ENCODE measurements around the gene VKORC1L1.

The VKORC1L1 gene

DNA sequence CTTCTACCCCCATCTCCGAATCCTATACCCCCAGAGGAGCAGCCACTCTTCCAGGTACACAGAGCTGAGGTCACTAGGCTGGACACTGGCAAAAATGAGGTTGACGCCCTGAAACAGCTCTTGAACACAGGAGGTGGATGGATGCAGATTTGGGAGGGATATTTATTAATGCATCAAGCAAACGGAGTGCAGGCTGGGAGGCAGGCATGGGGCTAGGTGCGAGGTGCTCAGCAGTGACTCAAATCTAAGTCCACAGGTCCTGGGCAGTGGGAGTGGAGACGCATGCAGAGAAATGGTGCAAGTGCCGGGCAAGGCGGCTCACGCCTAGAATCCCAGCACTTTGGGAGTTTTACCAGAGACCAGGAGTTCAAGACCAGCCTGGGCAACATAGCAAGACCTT is 98.1 kb downstream of the VKORC1L1 start:
- H3K4me1 ChIP-seq (ENCODE audit: insufficient read depth, low read length) = no peaks in the 10 kb centered on the region
- H3K9me3 ChIP-seq (ENCODE audit: control insufficient read depth, insufficient read depth, low read length) = no peaks in the 10 kb centered on the region
- peaks cover 23% of the 10 kb centered on the region for H3K36me3 ChIP-seq (ENCODE audit: insufficient read depth, low read length)
- no peak overlapping the region for H3K9ac ChIP-seq (ENCODE audit: low read depth, low read length)

DNA sequence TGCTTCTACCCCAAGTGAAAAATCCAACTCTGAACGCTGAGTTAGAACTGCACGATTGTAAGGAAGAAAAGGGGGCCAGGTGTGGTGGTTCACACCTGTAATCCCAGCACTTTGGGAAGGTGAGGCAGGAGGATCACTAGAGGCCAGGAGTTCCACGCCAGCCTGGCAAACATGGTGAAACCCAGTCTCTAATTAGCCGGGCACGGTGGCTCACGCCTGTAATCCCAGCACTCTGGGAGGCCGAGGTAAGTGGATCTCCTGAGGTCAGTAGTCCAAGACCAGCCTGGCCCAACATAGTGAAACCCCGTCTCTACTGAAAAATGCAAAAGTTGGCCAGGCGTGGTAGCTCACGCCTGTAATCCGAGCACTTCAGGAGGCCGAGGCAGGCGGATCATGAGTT is 100.1 kb downstream of the VKORC1L1 start:
- Histone ChIP-seq H3K9me3 (ENCODE audit: control insufficient read depth, insufficient read depth, low read length) (no peaks in the 10 kb centered on the region), H3K4me1 (ENCODE audit: insufficient read depth, low read length) (no peaks in the 10 kb centered on the region), H3K36me3 (ENCODE audit: insufficient read depth, low read length) (peaks cover 17% of the 10 kb centered on the region; the same call in 1 of the 2 replicates), H3K9ac (ENCODE audit: low read depth, low read length) (no peak overlapping the region)

DNA sequence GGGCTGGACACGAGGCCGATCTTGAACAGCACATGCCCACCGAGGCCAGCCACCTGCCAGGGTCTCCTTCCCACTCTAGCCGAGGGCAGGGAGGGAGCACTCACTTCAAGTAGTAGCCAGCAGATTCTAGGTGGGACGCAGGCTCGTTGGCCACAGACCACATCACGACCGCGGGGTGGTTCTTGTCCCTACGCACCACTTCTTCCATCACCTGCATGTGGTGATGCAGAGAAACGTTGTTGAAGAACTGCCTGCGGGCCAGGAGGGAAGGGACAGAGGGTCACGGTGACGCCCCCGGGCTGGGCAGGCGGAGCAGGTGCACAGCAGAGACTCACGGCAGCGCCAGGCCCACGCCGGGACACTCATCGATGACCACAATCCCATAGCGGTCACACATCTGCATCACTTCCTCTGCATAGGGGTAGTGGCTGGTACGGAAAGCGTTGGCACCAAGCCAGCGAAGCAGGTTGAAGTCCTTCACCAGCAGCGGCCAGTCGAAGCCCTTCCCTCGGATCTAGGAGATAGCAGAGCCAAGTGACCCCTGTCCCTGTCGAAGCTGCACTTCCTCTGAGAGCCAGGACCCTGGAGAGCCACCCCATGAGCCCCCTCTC is 101.4 kb downstream of the VKORC1L1 start:
- Histone ChIP-seq H3K36me3 (ENCODE audit: insufficient read depth, low read length) (peaks cover 17% of the 10 kb centered on the region; the same call in 1 of the 2 replicates), H3K9ac (ENCODE audit: low read depth, low read length) (no peak overlapping the region), H3K4me1 (ENCODE audit: insufficient read depth, low read length) (no peaks in the 10 kb centered on the region), H3K9me3 (ENCODE audit: control insufficient read depth, insufficient read depth, low read length) (no peaks in the 10 kb centered on the region)

DNA sequence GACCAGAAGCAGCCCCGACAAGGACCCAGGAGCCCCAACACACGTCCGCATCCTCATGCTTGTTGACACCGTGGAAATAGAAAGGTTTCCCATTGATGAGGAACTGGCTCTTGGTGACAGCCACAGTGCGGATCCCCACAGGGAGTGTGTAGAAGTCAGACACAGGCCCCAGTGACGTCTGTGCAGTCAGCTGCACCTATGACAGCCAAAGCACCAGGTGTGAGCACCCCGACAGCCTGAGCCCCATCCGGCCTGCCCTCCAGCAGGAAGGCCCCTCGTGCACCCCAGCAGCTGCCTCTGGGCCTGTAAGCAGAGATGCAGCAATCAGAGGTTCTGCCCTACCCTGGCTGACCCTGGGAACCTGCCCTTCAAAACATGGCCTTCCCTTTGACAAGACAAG is 102.0 kb downstream of the VKORC1L1 start:
- Histone ChIP-seq H3K36me3 (ENCODE audit: insufficient read depth, low read length) (peaks cover 13% of the 10 kb centered on the region; the same call in 1 of the 2 replicates), H3K9ac (ENCODE audit: low read depth, low read length) (no peak overlapping the region), H3K9me3 (ENCODE audit: control insufficient read depth, insufficient read depth, low read length) (no peaks in the 10 kb centered on the region), H3K4me1 (ENCODE audit: insufficient read depth, low read length) (no peaks in the 10 kb centered on the region)

DNA sequence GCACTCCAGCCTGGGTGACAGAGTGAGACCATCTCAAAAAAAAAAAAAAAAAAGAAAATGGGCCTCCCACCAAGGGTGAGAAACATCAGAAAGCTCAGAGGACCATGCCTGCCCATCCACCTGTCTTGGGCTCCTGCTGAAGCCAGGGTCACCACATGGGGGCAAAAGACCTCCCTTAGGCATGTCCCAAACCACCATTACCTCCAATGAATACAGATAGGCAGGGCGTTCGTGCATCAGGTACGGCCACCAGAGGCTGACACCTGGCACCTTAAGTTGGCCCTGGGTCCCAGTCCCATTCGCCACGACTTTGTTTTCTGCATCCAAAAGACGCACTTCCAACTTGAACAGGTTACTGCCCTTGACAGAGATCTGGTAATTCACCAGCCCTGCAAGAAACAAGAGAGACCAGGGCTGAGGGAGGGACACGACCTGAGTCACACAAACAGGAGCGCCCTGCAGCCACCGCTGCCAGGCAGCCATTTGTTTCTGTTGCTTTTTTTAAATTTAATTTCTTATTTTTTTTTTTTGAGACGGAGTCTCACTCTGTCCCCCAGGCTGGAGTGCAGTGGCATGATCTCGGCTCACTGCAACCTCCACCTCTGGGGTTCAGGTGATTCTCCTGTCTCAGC is 103.1 kb downstream of the VKORC1L1 start:
- Histone ChIP-seq H3K9me3 (ENCODE audit: control insufficient read depth, insufficient read depth, low read length) (no peaks in the 10 kb centered on the region), H3K36me3 (ENCODE audit: insufficient read depth, low read length) (peaks cover 13% of the 10 kb centered on the region; the same call in 1 of the 2 replicates), H3K9ac (ENCODE audit: low read depth, low read length) (no peak overlapping the region), H3K4me1 (ENCODE audit: insufficient read depth, low read length) (peaks cover 5% of the 10 kb centered on the region; the same call in 1 of the 2 replicates)

DNA sequence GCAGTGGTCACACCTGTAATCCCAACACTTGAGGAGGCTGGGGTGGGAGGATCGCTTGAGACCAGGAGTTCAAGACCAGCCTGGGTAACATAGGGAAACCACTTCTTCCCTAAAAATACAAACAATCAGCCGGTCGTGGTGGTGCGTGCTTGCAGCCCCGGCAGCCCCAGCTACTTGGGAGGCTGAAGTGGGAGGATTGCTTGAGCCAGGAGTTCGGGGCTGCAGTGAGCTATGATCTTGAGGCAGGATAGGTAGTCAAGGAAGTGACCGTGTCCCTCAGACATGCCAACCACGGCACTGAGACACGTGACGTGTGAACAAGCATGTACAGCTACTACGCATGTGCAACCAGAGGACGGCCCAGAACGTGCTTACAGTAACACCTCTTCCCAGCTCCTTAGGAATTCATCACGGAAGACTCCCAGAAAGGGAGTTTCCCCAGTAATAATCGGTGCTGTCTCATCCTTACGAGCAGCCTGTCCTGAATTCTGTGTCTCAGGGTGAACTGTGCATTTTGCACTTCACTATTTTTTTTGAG is 103.9 kb downstream of the VKORC1L1 start:
- H3K36me3 ChIP-seq (ENCODE audit: insufficient read depth, low read length) = peaks cover 13% of the 10 kb centered on the region; the same call in 1 of the 2 replicates

DNA sequence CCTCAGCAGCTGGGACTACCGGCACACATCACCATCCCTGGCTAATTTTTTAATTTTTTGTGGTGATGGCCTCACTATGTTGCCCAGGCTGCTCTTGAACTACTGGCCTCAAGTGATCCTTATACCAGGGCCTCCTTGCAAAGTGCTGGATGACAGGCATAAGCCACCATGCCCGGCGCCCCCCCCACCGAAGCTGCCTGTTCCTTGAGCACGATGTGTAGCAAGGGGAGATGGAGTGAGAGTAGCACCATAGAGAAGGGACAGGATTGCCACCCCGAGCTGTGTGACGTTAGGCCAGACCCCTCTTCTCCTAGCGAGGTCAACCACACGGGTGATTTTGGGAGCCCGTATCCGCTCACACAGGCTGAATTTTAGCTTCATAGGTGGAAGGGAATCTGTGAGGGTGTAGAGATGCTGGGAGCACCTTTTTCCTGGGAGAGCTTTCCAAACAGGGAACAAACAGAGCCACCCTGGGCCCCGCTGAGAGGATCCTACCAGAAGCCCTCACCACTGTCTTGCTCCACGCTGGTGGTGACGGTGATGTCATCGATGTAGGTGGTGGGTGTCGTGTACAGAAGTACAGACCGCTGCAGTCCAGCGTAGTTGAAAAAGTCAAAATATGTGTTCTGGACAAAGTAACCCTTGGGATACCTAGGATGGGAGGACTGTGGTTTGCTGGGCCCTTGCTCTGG is 106.2 kb downstream of the VKORC1L1 start:
- Histone ChIP-seq H3K9ac (ENCODE audit: low read depth, low read length) (no peak overlapping the region), H3K4me1 (ENCODE audit: insufficient read depth, low read length) (peaks cover 6% of the 10 kb centered on the region; the same call in 1 of the 2 replicates), H3K9me3 (ENCODE audit: control insufficient read depth, insufficient read depth, low read length) (no peaks in the 10 kb centered on the region), H3K36me3 (ENCODE audit: insufficient read depth, low read length) (peaks cover 6% of the 10 kb centered on the region; the same call in 1 of the 2 replicates)

More for the DNA sequence above, 103.9 kb downstream of the VKORC1L1 start:
- Histone ChIP-seq H3K9ac (ENCODE audit: low read depth, low read length) (no peak overlapping the region), H3K4me1 (ENCODE audit: insufficient read depth, low read length) (peaks cover 6% of the 10 kb centered on the region; the same call in 1 of the 2 replicates), H3K9me3 (ENCODE audit: control insufficient read depth, insufficient read depth, low read length) (no peaks in the 10 kb centered on the region)

DNA sequence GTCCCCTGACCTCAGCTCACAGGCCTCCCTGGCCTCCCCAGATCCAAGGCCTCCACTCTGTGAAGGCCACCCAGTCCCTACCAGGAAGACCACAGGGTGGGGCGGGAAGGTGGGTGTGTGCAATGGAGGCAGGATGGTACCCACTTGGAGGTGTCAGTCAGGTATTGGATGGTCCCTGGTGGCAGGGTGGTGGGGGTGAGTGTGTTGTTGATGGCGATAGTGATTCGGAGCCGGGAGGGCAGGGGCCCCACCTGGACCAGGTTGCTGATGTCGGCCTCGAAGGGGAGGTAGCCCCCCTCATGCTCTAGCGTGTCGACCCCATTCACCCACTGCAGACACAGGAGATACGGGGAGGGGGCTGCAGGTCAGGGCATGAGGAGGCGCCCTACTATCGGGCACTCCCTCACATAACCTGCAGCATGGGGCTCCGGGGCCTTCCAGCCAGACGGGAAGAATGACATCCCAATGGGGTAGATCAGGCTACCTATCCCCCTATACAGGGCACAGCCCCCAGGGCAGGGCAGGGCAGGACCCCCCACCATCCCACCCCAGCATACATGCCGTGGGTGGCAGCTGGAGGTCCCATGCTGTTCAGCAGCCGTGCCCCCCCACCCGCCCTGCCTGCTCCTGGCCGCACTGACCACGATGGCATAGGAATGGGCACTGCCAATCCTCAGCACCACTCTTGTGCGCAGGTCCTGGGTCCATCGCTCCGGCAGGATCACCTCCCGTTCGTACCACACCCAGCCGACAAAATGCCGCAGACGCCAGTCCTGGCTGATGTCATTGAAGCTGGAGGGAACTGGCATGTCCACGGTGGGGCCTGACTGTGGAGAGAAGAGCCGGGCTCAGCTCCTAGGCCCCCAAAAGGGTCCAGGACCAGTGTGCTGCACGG is 107.0 kb downstream of the VKORC1L1 start:
- Histone ChIP-seq H3K36me3 (ENCODE audit: insufficient read depth, low read length) (peaks cover 6% of the 10 kb centered on the region; the same call in 1 of the 2 replicates), H3K9ac (ENCODE audit: low read depth, low read length) (no peak overlapping the region), H3K9me3 (ENCODE audit: control insufficient read depth, insufficient read depth, low read length) (no peaks in the 10 kb centered on the region), H3K4me1 (ENCODE audit: insufficient read depth, low read length) (peaks cover 6% of the 10 kb centered on the region; the same call in 1 of the 2 replicates)

DNA sequence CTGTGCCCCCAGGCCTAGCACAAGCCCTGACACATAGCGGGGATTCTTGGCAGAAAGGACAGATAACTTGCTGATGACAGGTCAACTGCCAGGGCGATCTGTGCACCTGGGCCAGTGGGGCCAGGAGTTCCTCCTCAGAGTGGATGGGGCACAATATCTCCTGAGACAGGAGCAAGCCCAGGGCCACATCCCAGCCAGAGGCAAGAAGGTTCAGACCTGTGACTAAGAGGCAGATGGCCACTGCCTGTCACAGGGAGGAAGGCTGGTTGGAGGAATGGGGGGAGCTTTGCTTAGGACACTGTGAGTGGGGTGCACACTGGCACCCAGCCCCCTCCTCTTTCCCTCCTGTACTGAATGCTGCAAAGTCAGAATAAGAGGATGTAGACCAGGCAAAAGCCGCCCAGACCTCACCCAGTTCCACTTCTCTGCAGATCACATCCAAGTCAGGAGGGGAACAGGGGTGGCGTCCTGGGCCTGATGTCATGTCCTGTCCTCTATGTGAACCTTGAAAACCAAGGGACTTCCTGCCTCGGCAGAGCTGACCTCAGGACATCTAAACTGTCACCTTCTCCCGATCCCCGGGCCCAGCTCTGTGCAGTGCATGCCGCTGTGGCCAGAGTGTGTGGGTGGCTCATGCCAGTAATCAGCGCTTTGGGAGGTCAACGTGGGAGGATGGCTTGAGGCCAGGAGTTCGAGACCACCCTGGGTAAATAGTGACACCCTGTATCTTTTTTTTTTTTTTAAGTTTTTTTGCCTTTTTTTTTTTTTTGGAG is 107.8 kb downstream of the VKORC1L1 start:
- peaks cover 6% of the 10 kb centered on the region; the same call in 1 of the 2 replicates for H3K4me1 ChIP-seq (ENCODE audit: insufficient read depth, low read length)
- peak overlapping the region; percentile 95; the same call in 1 of the 2 replicates for H3K9ac ChIP-seq (ENCODE audit: low read depth, low read length)
- H3K9me3 ChIP-seq (ENCODE audit: control insufficient read depth, insufficient read depth, low read length) = no peaks in the 10 kb centered on the region
- H3K36me3 ChIP-seq (ENCODE audit: insufficient read depth, low read length) = 0 out of 2 replicates have a peak, but pooled peaks cover 2% of the 10 kb centered on the region

DNA sequence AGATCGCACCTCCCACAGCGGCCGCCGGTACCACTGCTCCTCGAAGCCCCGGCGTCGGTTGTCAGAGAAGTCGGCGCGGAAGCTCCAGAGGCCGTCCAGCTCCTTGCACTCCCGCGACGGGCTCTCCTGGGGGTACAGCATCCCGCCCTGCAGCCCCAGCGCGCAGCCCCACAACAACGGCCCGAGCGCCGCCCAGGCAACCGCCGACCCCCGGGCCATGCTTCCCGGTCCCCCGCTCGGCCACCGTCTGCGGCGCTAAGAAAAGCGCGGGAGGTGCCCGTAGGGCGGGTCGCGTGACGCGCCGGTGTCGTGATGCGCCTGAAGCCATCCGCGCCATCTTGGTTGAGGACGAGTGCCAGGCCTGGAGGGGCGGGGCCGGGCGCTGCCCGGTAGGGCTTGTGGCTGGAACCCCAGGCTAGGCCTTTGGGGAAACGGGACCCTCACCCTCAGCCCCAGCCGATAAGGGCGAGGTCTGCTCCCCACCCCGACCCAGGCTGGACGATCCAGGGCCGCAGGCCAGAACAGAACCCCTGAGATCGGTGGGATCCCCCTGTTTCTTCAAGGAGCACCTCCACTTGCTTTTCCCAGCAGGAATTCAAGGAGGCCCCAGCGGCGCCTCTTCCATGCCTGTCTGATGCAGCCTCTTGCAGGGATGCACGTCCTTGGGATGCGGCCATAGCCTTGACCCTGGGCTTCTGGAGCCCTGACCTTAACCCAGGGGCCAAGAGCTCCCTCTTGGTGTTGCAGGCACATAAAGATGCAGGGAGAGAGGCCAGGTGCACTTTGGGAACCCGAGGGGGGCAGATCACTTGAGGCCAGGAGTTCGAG is 109.3 kb downstream of the VKORC1L1 start, which contains the start of gene GUSB:
GUSB (minus strand) TSS at position 249 of the 828 bp plus-strand sequence; CDS start at position 219, 30 bp downstream.
- peak within 1 kb of the TSS; percentile 95 for H3K9ac ChIP-seq (ENCODE audit: low read depth, low read length)
- peaks cover 6% of the 10 kb centered on the region; the same call in 1 of the 2 replicates for H3K4me1 ChIP-seq (ENCODE audit: insufficient read depth, low read length)
- no peaks in the 10 kb centered on the region for H3K9me3 ChIP-seq (ENCODE audit: control insufficient read depth, insufficient read depth, low read length)
- no peaks in the 10 kb centered on the region for H3K36me3 ChIP-seq (ENCODE audit: insufficient read depth, low read length)

DNA sequence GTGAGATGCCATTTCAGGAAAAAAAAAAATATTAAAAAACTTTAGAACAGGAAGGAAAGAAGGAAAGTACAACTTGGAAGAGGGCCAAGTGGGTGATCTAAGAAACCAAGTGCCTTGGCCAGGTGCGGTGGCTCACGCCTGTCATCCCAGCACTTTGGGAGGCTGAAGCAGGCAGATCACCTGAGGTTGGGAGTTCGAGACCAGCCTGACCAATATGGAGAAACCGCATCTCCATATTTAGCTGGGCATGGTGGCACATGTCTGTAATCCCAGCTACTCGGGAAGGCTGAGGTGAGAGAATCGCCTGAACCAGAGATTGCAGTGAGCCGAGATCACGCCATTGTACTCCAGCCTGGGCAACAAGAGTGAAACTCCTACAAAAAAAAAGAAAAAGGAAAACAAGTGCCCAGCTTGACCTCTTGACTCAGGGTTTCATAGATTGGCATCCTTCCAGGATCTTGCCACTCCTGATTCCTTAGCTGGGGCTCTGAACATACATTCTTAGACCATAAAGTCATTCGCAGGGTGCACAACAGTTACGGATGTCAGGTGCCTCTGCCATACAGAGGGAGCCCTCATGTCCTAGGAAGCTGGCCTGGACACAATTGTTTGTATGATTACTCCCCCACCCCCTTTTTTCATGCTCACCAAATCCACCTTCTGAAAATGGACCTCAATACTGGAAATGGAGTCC is 111.2 kb downstream of the VKORC1L1 start:
- no peaks in the 10 kb centered on the region for H3K9me3 ChIP-seq (ENCODE audit: control insufficient read depth, insufficient read depth, low read length)
- no peaks in the 10 kb centered on the region for H3K36me3 ChIP-seq (ENCODE audit: insufficient read depth, low read length)
- H3K4me1 ChIP-seq (ENCODE audit: insufficient read depth, low read length) = peaks cover 6% of the 10 kb centered on the region; the same call in 1 of the 2 replicates
- H3K9ac ChIP-seq (ENCODE audit: low read depth, low read length) = no peak overlapping the region

DNA sequence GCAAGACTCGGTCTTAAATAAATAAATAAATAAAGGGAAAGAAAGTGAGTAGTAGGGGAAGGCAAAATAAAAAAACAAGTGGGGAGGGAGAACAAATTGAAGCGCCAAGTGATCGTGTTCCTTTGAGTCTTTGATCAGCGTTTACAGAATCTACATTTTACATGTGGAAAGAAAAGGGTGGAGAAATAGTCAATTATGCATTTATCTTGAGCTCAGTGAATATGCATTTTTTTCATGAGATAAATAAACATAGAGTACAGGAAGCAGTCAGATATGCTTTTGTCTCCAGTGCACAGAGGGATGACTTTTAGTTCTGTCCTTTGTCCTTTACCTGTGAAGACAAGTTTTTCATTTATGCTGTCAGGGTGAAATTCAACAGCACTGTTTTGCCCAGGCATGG is 115.2 kb downstream of the VKORC1L1 start:
- Histone ChIP-seq H3K36me3 (ENCODE audit: insufficient read depth, low read length) (no peaks in the 10 kb centered on the region), H3K4me1 (ENCODE audit: insufficient read depth, low read length) (no peaks in the 10 kb centered on the region), H3K9me3 (ENCODE audit: control insufficient read depth, insufficient read depth, low read length) (no peaks in the 10 kb centered on the region), H3K9ac (ENCODE audit: low read depth, low read length) (no peak overlapping the region)
